GM21526 (cell line): Measurements from ENCODE around the gene OR52I2.
A peak's percentile ranks its signal among the peaks of the same experiment; 100 is the strongest.

Experiments used
- ATAC-seq: cut with Tn5 transposase; IDR thresholded peaks from one replicate; pipeline ENCODE4 v1.9.1; 2021; ENCODE audit warnings: moderate library complexity; ENCODE audit not compliant: unreplicated experiment, low FRiP score

Gene OR52I2

GRCh38 chr11:4607781-4608666, 26.5 kb downstream of the OR52I2 start, which contains the start of gene TRIM68:
TRIM68 (minus strand) TSS chr11:4608231; CDS start chr11:4605504, 2,727 bp downstream.
- ATAC-seq, result peak; percentile 100

GRCh38 chr11:4610258-4610935, 28.9 kb downstream of the OR52I2 start:
- no peak for ATAC-seq

- no peak for ATAC-seq
These were observed 30.4 kb downstream of the OR52I2 start for GRCh38 chr11:4611986-4612385.

- ATAC-seq, result no peak
These were observed 34.4 kb downstream of the OR52I2 start for GRCh38 chr11:4615856-4616444.

GRCh38 chr11:4619514-4619913, 38.0 kb downstream of the OR52I2 start:
- no peak for ATAC-seq

GRCh38 chr11:4626207-4627099, 44.9 kb downstream of the OR52I2 start:
- ATAC-seq, result peak; percentile 90

- ATAC-seq, result no peak
These were observed 54.6 kb downstream of the OR52I2 start for GRCh38 chr11:4636136-4636535.

- peak; percentile 89 for ATAC-seq
These were observed 55.6 kb downstream of the OR52I2 start, which contains the start of gene OR51D1 for GRCh38 chr11:4636962-4637661. OR51D1 (plus strand) TSS chr11:4637477; CDS start chr11:4639791, 2,314 bp downstream.

- no peak for ATAC-seq
These were observed 56.1 kb downstream of the OR52I2 start for GRCh38 chr11:4637662-4638047.

GRCh38 chr11:4639931-4640330, 58.4 kb downstream of the OR52I2 start:
- no peak for ATAC-seq

GRCh38 chr11:4641501-4641900, 60.0 kb downstream of the OR52I2 start:
- ATAC-seq, result no peak

- no peak for ATAC-seq
These were observed 60.5 kb downstream of the OR52I2 start for GRCh38 chr11:4642043-4642442.
